8988T (cell line): ENCODE measurements around the gene TPD52L2.
A peak's percentile ranks its signal among the peaks of the same experiment; 100 is the strongest.
"Not testable (repeated sequence)": the region's sequence is repeated elsewhere in the genome, so short reads cannot be mapped to it uniquely, and the experiment has no call there.

Source experiments
- DNase-seq: peaks from one replicate; pipeline ENCODE4 v3.0.0; 2011

Gene TPD52L2

DNA sequence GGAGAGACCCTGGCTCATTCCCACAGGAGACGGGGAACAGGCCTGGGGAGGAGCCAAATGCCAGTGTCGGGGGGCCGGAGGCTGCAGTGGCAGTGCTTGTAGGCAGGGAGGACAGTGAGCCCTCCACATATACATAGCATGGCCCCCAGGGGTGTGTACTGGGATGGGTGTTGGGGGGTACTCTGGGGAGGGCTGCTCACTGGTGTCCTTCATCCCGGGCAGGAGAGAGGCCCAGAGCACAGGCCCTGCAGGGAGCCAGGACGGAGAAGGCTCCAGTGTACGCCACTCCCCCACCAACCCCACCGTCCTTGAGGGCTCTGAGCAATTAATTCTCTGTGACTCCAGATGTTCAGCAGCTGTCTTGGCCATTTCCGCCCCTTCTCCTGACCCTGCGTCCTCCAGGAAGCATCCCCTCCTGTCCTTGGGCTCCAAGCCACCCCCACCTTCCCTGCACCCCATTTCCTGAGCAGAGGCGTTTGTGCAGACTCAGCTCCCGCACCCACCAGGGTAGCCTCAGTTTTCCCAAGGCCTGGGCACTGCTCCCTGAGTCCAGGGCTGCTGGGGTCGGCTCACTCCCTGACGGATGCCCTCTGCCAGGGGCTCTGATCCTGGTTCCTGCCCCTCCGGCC is 7.2 kb upstream of the TPD52L2 start:
- no peak for DNase-seq

DNA sequence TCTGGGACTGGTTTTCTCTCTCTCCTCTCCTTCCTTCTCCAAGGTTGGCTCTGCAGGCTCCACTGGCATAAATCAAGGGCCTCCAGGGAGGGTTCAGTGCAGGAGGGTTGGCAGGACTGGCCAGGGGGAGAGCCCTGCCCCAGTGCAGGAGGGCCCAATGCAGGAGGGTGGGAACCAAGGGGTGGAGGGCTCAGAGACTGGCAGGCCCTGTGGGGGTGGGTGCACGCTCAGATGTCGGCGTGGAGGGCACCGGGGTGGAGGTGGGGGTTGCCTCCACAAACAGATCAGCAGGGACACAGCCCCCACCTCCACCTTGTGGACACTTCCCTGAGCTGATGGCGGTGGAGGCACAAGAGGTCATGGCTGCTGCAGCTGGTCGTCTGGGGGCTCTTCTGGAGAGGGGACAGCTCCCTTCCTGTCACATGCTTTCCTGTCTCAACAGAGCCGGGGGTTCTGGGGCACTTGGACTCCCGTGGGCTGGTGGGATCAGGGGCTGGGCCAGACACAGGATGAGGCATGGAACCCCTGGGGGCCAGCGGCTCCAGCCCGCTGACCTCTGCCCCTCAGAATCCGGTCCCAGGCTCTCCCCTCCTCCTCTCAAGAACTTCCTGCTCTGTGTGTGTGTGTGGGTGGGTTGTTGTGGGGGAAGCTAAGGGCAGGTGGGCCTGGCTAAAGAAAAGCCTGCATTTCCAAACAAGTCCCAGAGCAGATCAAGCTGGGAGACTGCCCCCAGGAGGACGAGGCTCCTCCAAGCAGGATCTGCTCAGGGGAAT is 6.5 kb upstream of the TPD52L2 start:
- DNase-seq, result no peak

DNA sequence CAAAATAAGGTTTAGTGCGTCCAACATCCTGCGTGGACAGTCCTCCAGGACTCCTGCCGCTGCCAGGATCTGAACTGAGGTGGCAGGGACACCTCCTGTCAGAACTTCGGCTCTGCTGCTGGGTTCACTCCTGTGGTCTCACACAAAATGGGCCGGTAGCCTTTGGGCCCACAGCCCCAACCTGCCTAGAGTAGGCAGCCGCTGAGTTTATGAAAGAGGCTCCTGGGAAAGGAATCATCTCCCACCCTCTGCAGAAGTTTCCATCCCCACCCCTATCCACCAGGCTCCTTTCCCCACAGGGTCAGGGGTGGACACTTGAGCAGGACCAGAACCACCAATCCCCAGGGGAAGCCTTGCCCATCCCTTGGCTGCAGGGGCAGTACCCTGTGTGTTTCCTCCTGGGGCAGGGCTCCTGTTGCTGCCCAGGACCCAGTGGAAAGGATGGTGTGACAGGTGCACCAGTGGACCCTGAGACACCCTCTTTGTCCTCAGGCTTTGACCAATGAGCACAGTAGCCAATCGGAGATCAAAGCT is 5.8 kb upstream of the TPD52L2 start:
- no peak for DNase-seq

DNA sequence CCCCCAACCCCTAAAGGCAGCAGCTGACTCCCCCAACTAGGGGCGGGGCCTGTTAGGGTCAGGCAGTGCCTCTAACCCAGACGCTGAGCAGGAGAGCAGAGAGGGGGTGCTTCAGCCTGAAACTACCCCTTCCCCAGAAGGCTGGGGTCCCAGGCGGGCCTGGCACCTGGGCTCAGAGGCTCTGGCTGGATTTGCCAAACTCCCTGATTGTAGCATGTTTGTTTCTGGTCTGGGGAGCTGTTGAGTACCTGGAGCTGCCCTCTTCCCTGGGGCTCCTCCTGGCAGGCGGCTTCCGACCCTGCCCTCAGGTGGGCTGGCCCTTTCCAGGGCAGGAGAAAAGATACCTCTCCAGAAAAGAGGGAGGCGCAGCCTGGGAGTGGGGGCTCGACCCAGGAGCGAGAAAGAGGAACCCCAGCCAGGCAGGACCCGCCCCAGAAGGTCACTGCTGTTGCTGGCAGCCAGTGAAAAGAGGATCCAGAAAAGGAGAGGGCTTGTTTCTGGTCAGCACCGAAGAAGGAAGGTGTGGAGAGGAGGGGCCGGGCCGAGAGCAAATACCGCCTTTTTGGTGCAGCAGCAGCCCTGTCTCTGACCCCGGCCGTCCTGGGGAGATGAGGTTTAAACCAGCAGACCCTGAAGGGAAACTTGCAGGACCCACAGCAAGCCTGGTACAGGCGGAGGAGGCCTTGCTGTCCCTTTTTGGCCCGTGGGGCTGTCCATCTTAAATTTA is 4.6 kb upstream of the TPD52L2 start:
- no peak for DNase-seq

DNA sequence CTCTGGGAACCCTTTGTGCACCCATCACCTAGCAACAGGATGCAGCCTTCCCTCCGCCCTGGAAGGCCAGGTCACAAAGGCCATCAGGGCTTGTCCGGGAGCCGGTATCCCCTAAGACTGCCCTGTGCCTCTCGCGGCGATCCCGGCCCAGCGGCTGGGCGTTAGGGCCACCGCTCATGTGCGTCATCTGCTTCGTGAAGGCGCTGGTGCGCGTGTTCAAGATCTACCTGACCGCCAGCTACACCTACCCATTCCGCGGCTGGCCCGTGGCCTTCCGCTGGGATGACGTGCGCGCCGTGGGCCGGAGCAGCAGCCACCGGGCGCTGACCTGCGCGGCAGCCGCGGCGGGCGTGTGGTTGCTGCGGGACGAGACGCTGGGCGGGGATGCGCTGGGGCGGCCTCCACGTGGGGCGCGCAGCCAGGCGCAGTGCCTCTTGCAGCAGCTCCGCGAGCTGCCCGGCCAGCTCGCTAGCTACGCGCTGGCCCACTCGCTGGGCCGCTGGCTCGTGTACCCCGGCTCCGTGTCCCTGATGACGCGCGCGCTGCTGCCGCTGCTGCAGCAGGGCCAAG is 3.6 kb upstream of the TPD52L2 start, which contains the start of gene ABHD16B:
TSS of gene ABHD16B (plus strand) at position 134 of the 570 bp plus-strand sequence. CDS start at position 177, 43 bp downstream.
- DNase-seq, result no peak

DNA sequence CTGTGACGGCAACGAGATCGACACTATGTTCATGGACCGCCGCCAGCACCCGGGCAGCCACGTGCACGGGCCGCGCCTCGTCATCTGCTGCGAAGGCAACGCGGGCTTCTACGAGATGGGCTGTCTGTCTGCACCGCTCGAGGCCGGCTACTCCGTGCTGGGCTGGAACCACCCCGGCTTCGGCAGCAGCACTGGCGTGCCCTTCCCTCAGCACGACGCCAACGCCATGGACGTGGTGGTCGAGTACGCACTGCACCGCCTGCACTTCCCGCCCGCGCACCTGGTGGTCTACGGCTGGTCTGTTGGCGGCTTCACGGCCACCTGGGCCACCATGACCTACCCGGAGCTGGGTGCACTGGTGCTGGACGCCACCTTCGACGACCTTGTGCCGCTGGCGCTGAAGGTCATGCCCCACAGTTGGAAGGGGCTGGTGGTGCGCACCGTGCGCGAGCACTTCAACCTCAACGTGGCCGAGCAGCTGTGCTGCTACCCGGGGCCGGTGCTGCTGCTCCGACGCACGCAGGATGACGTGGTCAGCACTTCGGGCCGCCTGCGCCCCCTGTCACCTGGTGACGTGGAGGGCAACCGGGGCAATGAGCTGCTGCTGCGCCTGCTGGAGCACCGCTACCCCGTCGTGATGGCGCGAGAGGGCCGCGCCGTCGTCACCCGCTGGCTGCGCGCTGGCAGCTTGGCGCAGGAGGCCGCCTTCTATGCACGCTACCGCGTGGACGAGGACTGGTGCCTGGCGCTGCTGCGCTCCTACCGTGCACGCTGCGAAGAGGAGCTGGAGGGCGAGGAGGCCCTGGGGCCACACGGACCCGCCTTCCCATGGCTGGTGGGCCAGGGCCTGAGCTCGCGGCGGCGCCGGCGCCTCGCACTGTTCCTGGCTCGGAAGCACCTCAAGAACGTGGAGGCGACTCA is 2.8 kb upstream of the TPD52L2 start:
- no peak for DNase-seq

DNA sequence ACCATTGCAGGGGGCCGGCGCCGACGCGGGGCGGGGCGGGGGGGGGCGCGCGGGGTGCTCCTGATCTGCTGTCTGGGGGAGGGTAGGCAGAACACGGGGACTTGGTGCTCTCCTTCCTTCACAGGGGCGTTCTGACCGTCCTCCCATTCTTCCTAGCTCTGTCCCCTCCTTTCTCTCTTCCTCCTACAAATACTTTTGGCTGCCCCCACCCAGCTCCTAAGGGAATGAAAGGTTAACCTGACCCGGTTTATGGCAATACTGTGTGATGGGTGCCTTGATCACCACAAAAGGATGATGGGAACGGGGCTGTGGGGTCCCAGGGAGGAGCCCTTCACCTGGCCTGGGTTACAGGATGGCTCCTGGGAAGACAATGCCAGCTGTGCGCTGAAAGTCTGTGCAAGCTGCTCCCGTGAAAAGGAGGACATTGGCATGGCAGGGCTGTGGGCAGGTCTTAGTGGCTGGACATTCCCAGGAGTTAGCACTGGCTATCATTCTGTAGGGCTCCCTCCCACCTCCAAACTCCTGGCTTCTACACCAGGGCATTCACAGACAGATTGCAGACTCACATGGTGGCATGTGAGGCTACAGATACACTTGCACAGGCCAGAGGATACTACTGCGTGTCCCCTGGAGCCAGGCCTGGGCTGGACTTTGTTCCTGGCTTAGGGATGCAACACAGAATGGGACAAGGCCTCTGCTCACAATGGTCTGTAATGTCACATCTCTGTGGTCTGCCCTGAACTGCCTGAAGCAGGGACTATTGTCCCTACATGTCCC is 1.9 kb upstream of the TPD52L2 start:
- no peak for DNase-seq

DNA sequence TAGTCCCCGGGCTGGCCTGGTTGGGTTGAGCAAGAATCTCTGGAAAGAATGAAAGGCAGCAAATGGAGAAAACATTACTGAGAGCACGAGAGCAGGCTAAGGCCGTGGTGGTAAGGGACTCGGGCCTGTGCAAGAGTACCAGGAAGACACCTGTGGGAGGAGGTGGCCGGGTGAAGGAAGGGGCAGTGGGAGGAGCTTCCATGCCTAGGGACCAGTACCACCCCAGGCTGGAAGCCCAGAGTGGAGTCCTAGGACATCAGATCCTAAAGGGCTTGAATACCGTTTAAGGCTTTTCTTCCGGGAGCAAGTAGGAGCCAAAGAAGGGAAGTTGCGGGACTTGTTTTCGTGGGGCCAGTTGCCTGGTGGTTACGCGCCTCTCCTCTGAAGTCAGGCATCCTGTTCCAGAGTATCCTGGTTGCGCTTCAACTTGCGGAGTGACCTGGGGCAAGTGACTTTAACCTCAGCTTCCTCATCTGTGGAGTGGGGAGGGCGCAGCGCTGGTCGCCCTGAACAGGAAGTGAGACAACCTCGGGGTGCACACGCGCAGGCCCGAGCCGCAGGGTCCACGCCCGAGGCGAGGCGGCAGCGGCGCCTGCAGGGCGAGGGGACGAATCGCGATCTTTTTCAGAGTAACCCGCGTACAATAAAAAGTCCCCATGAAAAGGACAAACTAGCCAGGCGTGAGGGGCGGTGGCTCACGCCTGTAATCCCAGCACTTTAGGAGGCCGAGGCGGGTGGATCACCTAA is 1.1 kb upstream of the TPD52L2 start:
- DNase-seq, result peak; percentile 96

DNA sequence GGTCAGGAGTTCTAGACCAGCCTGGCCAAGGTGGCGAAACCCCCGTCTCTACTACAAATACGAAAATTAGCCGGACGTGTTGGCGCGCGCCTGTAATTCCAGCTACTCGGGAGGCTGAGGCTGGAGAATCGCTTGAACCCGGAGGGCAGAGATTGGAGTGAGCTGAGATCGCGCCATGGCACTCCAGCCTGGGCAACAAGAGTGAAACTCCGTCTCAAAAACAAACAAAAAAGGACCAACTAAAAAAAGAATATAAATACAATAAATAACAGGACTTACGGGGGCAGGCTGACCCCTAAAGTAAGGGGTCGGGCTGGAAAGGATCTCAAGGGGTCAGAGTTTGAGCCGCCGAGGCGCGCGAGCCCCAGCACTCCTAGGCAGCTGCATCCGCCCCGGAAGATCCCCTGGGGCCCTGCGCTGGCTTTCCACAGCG is 509 bp upstream of the TPD52L2 start:
- DNase-seq, result no peak

DNA sequence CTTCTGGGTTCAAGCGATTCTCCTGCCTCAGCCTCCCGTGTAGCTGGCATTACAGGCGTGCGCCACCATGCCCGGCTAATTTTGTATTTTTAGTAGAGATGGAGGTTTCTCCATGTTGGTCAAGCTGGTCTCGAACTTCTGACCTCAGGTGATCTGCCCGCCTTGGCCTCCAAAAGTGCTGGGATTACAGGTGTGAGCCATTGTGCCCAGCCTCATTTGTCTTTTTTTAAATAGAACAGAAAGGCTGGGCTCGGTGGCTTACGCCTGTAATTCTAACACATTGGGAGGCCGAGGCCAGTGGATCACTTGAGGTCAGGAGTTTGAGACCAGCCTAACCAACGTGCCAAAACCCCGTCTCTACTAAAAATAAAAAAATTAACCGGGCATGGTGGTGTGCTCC is 2.0 kb downstream of the TPD52L2 start:
- DNase-seq, result not testable (repeated sequence)

DNA sequence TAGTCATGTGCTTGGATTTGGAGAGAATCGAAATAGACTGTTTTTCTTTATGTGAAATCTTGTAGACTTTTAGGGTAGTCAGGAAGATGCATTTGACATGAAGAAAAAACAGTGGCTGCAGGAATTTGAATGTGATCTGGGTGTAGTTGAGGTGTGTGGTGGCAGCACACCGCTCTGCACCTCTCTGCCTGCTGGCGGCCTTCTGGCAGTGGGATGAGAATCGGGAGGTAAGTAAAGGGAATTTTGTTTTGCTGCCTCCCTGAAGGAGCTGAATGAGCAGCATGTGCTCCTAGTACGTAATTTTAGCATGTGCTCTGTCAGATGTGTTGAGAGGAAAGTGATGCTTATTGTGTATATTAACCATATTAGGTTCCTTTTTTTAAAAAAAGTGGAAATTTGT is 3.2 kb downstream of the TPD52L2 start:
- no peak for DNase-seq

DNA sequence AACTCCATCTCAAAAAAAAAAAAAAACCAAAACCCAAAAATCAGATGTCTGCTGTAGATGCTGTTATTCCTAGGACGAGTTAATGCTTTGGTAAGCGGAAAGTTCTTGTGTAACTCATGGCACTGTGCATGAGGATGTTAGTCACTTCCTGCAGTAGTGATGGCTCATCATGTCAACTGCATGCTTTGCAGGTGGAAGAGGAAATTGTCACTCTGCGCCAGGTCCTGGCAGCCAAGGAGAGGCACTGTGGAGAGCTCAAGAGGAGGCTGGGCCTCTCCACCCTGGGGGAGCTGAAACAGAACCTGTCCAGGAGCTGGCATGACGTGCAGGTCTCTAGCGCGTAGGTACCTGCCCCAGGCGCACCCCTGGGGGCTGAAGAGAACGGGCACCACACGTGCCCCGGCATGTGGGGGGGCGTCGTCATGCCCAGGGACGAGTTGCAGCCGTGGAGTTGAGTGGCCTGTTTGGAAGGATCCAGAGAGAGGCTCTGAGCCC is 8.5 kb downstream of the TPD52L2 start:
- no peak for DNase-seq

DNA sequence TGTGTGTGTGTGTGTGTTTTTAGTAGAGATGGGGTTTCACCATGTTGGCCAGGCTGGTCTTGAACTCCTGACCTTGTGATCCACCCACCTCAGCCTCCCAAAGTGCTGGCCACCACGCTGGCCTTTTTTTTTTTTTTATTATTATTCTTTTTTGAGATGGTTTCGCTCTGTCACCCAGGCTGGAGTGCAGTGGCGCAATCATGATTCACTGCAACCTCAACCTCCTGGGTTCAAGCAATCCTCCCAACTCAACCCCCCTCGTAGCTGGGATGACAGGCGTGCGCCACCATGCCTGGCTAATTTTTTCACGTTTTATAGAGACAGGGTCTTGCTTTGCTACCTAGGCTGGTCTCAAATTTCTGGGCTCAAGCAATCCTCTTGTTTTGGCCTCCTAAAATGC is 9.2 kb downstream of the TPD52L2 start:
- DNase-seq, result not testable (repeated sequence)

DNA sequence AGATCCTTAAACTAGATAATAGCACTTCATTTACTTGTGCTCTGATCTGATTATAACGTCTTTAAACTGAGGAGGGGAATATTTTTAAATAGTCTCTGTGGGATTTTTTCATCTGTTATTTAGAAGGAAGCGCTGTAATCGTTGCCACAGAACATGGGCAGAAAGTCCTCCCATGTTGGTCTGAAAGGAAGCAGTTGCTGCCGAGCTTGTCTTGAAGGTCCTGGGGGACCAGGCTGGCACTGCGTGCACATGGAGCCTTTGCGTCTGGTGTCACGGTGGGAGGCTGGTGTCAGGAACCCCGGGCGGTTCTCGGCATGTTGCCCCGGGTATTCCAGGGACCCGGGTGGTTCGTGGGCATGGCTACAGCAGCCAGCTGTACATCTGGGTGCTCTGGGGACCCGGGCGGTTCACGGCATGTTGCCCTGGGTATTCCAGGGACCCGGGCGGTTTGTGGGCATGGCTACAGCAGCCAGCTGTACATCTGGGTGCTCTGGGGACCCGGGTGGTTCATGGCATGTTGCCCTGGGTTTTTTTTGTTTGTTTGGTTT is 11.5 kb downstream of the TPD52L2 start:
- DNase-seq, result no peak

DNA sequence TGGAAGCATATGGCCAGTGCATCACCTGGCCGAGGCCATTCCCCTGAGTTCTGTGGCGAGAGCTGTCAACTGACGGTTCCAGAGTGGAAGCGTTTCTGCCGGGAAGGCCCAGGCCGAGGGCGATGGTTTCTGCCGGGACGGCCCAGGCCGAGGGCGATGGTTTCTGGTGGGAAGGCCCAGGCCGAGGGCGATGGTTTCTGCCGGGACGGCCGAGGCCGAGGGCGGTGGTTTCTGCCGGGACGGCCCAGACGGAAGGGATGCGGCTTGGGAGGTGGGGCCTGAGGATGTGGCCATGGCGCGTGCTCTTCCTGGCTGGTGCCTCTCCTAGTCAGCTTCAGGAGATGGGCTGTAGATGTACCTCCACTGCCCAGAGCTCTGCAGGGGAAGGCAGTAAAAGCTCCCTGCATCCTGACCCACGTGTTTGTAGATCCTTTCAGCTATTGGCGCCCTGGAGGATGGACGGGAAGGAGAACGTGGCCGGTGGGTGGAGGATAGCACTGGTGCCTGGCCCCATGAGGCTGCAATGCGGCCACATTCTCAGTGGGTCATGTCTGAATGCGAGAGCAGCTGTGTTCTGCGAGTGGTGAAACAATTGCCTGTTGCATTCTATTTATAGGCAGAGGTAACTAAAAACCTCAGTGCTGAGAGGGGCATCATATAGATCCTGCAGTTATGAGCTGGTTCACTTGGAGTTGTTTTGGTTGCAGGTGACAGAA is 12.8 kb downstream of the TPD52L2 start:
- DNase-seq, result no peak

DNA sequence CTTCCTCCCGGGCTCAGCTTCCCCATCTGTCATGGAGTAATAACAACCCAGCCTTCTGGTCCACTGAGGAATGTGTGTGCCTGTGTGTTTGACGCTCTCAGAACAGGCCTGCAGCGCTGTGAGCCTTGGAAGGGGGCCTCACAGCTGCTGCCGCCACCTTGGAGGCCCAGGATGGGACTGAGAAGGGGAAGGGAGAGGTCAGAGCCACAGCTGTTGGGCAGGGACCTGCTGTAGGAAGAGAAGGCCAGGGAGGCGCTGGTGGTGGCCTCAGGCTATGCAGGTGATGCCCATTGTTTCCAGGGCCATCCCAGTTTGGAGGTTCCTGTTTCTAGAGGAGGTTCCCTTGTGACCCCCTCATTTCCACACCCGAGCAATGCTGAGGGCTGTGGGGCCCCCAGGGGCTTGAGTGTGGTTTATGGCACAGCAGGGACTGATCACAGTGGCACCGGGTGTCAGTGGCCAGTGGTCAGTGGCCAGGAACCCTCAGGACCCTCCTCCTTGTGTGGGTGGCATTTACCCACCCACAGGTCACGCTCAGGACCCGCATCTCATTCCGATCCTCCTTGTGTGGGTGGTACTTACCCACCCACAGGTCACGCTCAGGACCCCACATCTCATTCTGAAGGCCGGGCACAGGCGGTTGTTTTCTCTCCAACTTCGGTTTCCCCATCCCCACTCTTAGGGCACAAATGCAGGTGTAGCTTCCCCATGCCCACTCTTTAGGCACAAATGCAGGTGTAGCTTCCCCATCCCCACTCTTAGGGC is 14.0 kb downstream of the TPD52L2 start:
- DNase-seq, result no peak

DNA sequence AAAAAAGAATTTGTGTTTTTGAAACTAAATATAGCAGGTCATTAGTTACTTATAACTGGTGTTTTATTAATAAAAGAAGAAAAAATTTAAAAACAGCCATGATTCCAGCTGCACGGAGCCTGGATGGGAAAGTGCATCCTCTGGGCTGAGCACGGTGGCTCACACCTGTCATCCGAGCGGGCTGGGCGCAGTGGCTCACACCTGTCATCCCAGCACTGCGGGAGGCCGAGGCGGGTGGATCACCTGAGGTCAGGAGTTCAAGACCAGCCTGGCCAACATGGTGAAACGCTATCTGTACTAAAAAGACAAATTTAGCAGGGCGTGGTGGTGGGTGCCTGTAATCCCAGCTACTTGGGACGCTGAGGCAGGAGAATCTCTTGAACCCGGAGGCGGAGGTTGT is 15.8 kb downstream of the TPD52L2 start:
- not testable (repeated sequence) for DNase-seq

DNA sequence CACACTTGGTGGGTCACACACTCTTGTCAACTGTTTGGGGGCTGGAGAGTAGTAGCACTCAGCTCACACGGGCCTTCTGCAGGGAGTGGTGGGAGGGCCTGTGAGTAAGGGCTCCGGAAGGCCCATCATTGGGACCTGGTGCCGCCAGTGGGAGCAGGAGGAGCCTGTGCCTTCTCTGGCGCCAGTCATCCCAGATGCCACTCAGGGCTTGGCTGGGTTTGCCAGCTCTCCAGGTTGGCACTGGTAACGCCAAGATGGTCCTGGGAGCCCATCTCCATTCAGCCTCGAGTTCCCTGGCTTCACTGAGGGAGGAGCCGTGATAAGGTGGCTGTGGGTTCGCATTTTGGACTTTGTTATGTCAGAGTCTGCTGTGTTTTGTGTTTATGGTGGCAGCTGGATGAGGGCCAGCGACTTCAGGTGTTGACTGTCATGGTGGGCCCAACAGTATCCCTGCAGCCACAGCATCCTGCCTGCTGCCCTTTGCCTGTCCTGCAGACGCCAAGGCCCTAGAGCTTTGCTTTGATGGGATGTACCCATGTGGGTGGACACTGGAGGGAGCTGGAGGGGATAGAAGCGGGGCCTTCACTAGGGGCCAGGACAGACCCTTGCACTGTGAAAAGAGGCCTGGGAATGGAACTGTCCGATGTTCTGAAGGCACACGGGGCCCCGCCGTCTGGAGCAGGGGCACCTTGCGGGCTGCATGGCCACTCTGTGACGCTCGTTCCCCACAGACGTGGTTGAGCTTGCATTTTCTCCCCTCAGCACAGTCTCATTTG is 16.6 kb downstream of the TPD52L2 start:
- no peak for DNase-seq
